ENCODE results near the gene SRPRB. TPM values are rescaled to one million over a fixed set of nuclear protein-coding genes. Genes with fewer than 3 reads are reported as not detected.

The SRPRB gene
- total RNA-seq, 1 experiment from 2014 or later = 43.4 TPM

- CTCF ChIA-PET = no interaction called here
- H3K9me3 ChIP-seq (ENCODE audit: low read length) = no peaks in the 10 kb centered on the region
- H4K20me1 ChIP-seq (ENCODE audit: low read length) = no peaks in the 10 kb centered on the region
- no peaks in the 10 kb centered on the region for H3K79me2 ChIP-seq (ENCODE audit: low read length)
- no peak for ATAC-seq
- H3K9ac ChIP-seq (ENCODE audit: low read length) = no peak overlapping the region
- TF ChIP-seq CTCF (conservative IDR thresholded peaks at IDR 0.05; ENCODE audit: low read depth, low read length) (no peak), EZH2 (IDR thresholded peaks at IDR 0.05; ENCODE audit: low read length, unreplicated experiment) (no peak), EZH2phosphoT487 (IDR thresholded peaks at IDR 0.05; ENCODE audit: borderline replicate concordance, low read length) (no peak)
- H2AFZ ChIP-seq (ENCODE audit: low read length) = no peak overlapping the region
- H3K27me3 ChIP-seq (ENCODE audit: low read length) = no peaks in the 10 kb centered on the region
- H3K36me3 ChIP-seq (ENCODE audit: low read depth, low read length) = 0 out of 2 replicates have a peak, but pooled peaks cover 4% of the 10 kb centered on the region
- H3K9me2 ChIP-seq (replicated peaks; ENCODE audit: low read length) = no peaks in the 10 kb centered on the region
- intact Hi-C loops (cut with micrococcal nuclease) = no loop called here
- BruUV-seq (replicated peaks) = no TSS peak
- DNase-seq = no peak
- H3K27ac ChIP-seq (ENCODE audit: low read length) = no peak overlapping the region
- no peaks in the 10 kb centered on the region for H3K4me1 ChIP-seq (ENCODE audit: insufficient read depth, low read length)
- no peak overlapping the region for H3K4me2 ChIP-seq (ENCODE audit: low read length)
- no peak overlapping the region for H3K4me3 ChIP-seq (ENCODE audit: low read length)
- no peaks in the 10 kb centered on the region for H3F3A ChIP-seq (ENCODE audit: low read length, unreplicated experiment)
- POLR2A ChIA-PET (ENCODE audit: unreplicated experiment) = no interaction called here
Observed at GRCh38 chr3:133828576-133829309, 23.1 kb downstream of the SRPRB start.

- no peak for TF ChIP-seq CTCF (conservative IDR thresholded peaks at IDR 0.05; ENCODE audit: low read depth, low read length)
- no peak for TF ChIP-seq EZH2 (IDR thresholded peaks at IDR 0.05; ENCODE audit: low read length, unreplicated experiment)
- TF ChIP-seq EZH2phosphoT487 (IDR thresholded peaks at IDR 0.05; ENCODE audit: borderline replicate concordance, low read length) = no peak
- intact Hi-C loops (cut with micrococcal nuclease) = no loop called here
- POLR2A ChIA-PET (ENCODE audit: unreplicated experiment) = no interaction called here
- Histone ChIP-seq H3K36me3 (ENCODE audit: low read depth, low read length) (0 out of 2 replicates have a peak, but pooled peaks cover 3% of the 10 kb centered on the region), H3K9me2 (replicated peaks; ENCODE audit: low read length) (no peaks in the 10 kb centered on the region), H3K27me3 (ENCODE audit: low read length) (no peaks in the 10 kb centered on the region), H3K4me3 (ENCODE audit: low read length) (no peak overlapping the region), H2AFZ (ENCODE audit: low read length) (no peak overlapping the region), H3K9ac (ENCODE audit: low read length) (no peak overlapping the region), H3K4me1 (ENCODE audit: insufficient read depth, low read length) (no peaks in the 10 kb centered on the region), H4K20me1 (ENCODE audit: low read length) (no peaks in the 10 kb centered on the region), H3K79me2 (ENCODE audit: low read length) (no peaks in the 10 kb centered on the region), H3K27ac (ENCODE audit: low read length) (no peak overlapping the region), H3K9me3 (ENCODE audit: low read length) (no peaks in the 10 kb centered on the region), H3F3A (ENCODE audit: low read length, unreplicated experiment) (no peaks in the 10 kb centered on the region), H3K4me2 (ENCODE audit: low read length) (no peak overlapping the region)
- DNase-seq = no peak
- no peak for ATAC-seq
- CTCF ChIA-PET = no interaction called here
- no TSS peak for BruUV-seq (replicated peaks)
Observed at GRCh38 chr3:133829310-133829707, 23.7 kb downstream of the SRPRB start.

GRCh38 chr3:133830071-133830470 lies 24.5 kb downstream of the SRPRB start:
- intact Hi-C loops (cut with micrococcal nuclease) = no loop called here
- TF ChIP-seq EZH2 (IDR thresholded peaks at IDR 0.05; ENCODE audit: low read length, unreplicated experiment) (no peak), CTCF (conservative IDR thresholded peaks at IDR 0.05; ENCODE audit: low read depth, low read length) (no peak), EZH2phosphoT487 (IDR thresholded peaks at IDR 0.05; ENCODE audit: borderline replicate concordance, low read length) (no peak)
- Histone ChIP-seq H3K4me2 (ENCODE audit: low read length) (no peak overlapping the region), H3K4me3 (ENCODE audit: low read length) (no peak overlapping the region), H3K9me2 (replicated peaks; ENCODE audit: low read length) (no peaks in the 10 kb centered on the region), H3K4me1 (ENCODE audit: insufficient read depth, low read length) (no peaks in the 10 kb centered on the region), H3K36me3 (ENCODE audit: low read depth, low read length) (no peaks in the 10 kb centered on the region), H4K20me1 (ENCODE audit: low read length) (no peaks in the 10 kb centered on the region), H3K27ac (ENCODE audit: low read length) (no peak overlapping the region), H3K9me3 (ENCODE audit: low read length) (no peaks in the 10 kb centered on the region), H3K79me2 (ENCODE audit: low read length) (no peaks in the 10 kb centered on the region), H3F3A (ENCODE audit: low read length, unreplicated experiment) (no peaks in the 10 kb centered on the region), H3K27me3 (ENCODE audit: low read length) (no peaks in the 10 kb centered on the region), H2AFZ (ENCODE audit: low read length) (no peak overlapping the region), H3K9ac (ENCODE audit: low read length) (no peak overlapping the region)
- DNase-seq (no peak), ATAC-seq (no peak)
- ChIA-PET CTCF (no interaction called here), POLR2A (ENCODE audit: unreplicated experiment) (no interaction called here)
- no TSS peak for BruUV-seq (replicated peaks)

Data from PC-3 (cell line).